Activated B cell treated with CpG ODN at 0.5 μM for 24 hours (primary cell): Measurements from ENCODE around the gene ZNF292. TPM values are rescaled to one million over a fixed set of nuclear protein-coding genes. Genes with fewer than 3 reads are reported as not detected.

Experiments used
- ATAC-seq: fragments of 200-7000 bp; cut with Tn5 transposase; one replicate; pipeline ENCODE4 v1.10.0; 2021; ENCODE audit warnings: low read depth, mild to moderate bottlenecking, moderate library complexity
- CTCF ChIA-PET: fragments of 350-600 bp; sonication (Branson Sonifier 250); formaldehyde crosslinking; loops from one replicate; lab custom pipeline; 2021; ENCODE audit warnings: antibody characterized with exemption; lab: Charles Lee
- POLR2A ChIA-PET: fragments of 350-600 bp; sonication (Branson Sonifier 250); formaldehyde crosslinking; loops from one replicate; lab custom pipeline; 2021; ENCODE audit warnings: antibody characterized with exemption; lab: Charles Lee
- DNase-seq: peaks from one replicate; pipeline ENCODE4 v3.0.0; 2022
- H3K27ac Mint-ChIP-seq: one replicate; pipeline ENCODE4 v1.8.0; 2020; ENCODE audit warnings: mixed read lengths
- H3K27me3 Mint-ChIP-seq: one replicate; pipeline ENCODE4 v1.8.0; 2021; ENCODE audit warnings: mixed read lengths
- H3K36me3 Mint-ChIP-seq: one replicate; pipeline ENCODE4 v1.8.0; 2021; ENCODE audit warnings: low read depth, mixed read lengths
- H3K4me1 Mint-ChIP-seq: one replicate; pipeline ENCODE4 v1.8.0; 2021; ENCODE audit warnings: mixed read lengths
- H3K4me3 Mint-ChIP-seq: one replicate; pipeline ENCODE4 v1.8.0; 2020; ENCODE audit warnings: mild to moderate bottlenecking, mixed read lengths
- H3K9me3 Mint-ChIP-seq: one replicate; pipeline ENCODE4 v1.8.0; 2020; ENCODE audit warnings: mixed read lengths
- CTCF ChIP-seq: fragments of 200-600 bp; IDR thresholded peaks from one replicate; pipeline ENCODE4 v1.8.0; 2022; ENCODE audit warnings: antibody characterized with exemption, mild to moderate bottlenecking
- intact Hi-C: fragments of 100-400 bp; cut with micrococcal nuclease; formaldehyde crosslinking; loops from one replicate; pipeline ENCODE4 v1.15.1; 2024
- total RNA-seq: library from RNA; stranded (reverse); gene quantifications from 2 replicates; pipeline ENCODE4 v1.2.3, GENCODE V29; 2022

The ZNF292 gene
- total RNA-seq, 1 donor from 2014 or later = 66.6 TPM

GRCh38 chr6:87203448-87204023, 48.2 kb downstream of the ZNF292 start:
- no peak for TF ChIP-seq CTCF
- H3K4me1 Mint-ChIP-seq = peaks cover 61% of the 10 kb centered on the region
- no peak overlapping the region for H3K4me3 Mint-ChIP-seq
- CTCF ChIA-PET = no interaction called here
- DNase-seq (no peak), ATAC-seq (no peak)
- POLR2A ChIA-PET = interaction anchor here (0.7 kb wide), 1 partner anchor 22 kb away, joined by 9 read pairs; no protein-coding TSS in a partner anchor
- H3K9me3 Mint-ChIP-seq = no peaks in the 10 kb centered on the region
- intact Hi-C loops = loop anchor here (2.0 kb wide), 1 partner anchor 21 kb away; no protein-coding TSS in a partner anchor
- H3K36me3 Mint-ChIP-seq = peaks cover 23% of the 10 kb centered on the region
- no peaks in the 10 kb centered on the region for H3K27me3 Mint-ChIP-seq
- H3K27ac Mint-ChIP-seq = no peak overlapping the region

- Mint-ChIP-seq H3K27me3 (no peaks in the 10 kb centered on the region), H3K4me1 (peaks cover 66% of the 10 kb centered on the region), H3K9me3 (no peaks in the 10 kb centered on the region), H3K36me3 (peaks cover 23% of the 10 kb centered on the region), H3K27ac (no peak overlapping the region), H3K4me3 (no peak overlapping the region)
- TF ChIP-seq CTCF = no peak
- intact Hi-C loops = loop anchor here (2.0 kb wide), 1 partner anchor 13 kb away; no protein-coding TSS in a partner anchor
- ChIA-PET CTCF (no interaction called here), POLR2A (interaction anchor here (0.6 kb wide), 1 partner anchor 16 kb away, joined by 3 read pairs; no protein-coding TSS in a partner anchor)
- DNase-seq (no peak), ATAC-seq (no peak)
Measured at GRCh38 chr6:87209812-87210211, 54.4 kb downstream of the ZNF292 start.

GRCh38 chr6:87210979-87211378, 55.6 kb downstream of the ZNF292 start:
- no peak for DNase-seq
- H3K4me1 Mint-ChIP-seq = peaks cover 58% of the 10 kb centered on the region
- no peak for TF ChIP-seq CTCF
- POLR2A ChIA-PET = no interaction called here
- CTCF ChIA-PET = interaction anchor here (1.1 kb wide), 1 partner anchor 73 kb away, joined by 3 read pairs; no protein-coding TSS in a partner anchor
- H3K27ac Mint-ChIP-seq = no peak overlapping the region
- ATAC-seq = peak; percentile 92
- H3K9me3 Mint-ChIP-seq = no peaks in the 10 kb centered on the region
- H3K36me3 Mint-ChIP-seq = peaks cover 23% of the 10 kb centered on the region
- no peak overlapping the region for H3K4me3 Mint-ChIP-seq
- H3K27me3 Mint-ChIP-seq = no peaks in the 10 kb centered on the region
- intact Hi-C loops = loop anchor here (1.0 to 2.0 kb wide), 2 partner anchors 14 to 56 kb away; partner anchors contain the start of gene ZNF292

GRCh38 chr6:87212596-87212995, 57.2 kb downstream of the ZNF292 start:
- H3K9me3 Mint-ChIP-seq = no peaks in the 10 kb centered on the region
- no peaks in the 10 kb centered on the region for H3K27me3 Mint-ChIP-seq
- no peak overlapping the region for H3K4me3 Mint-ChIP-seq
- POLR2A ChIA-PET = no interaction called here
- intact Hi-C loops = no loop called here
- H3K4me1 Mint-ChIP-seq = peaks cover 52% of the 10 kb centered on the region
- H3K36me3 Mint-ChIP-seq = peaks cover 30% of the 10 kb centered on the region
- H3K27ac Mint-ChIP-seq = peak overlapping the region; percentile 37
- DNase-seq = no peak
- ATAC-seq = no peak
- CTCF ChIA-PET = no interaction called here
- no peak for TF ChIP-seq CTCF

- intact Hi-C loops = no loop called here
- no peak for DNase-seq
- no peak for ATAC-seq
- Mint-ChIP-seq H3K36me3 (peaks cover 35% of the 10 kb centered on the region), H3K27ac (peak overlapping the region; percentile 51), H3K27me3 (no peaks in the 10 kb centered on the region), H3K4me1 (peaks cover 45% of the 10 kb centered on the region), H3K9me3 (no peaks in the 10 kb centered on the region), H3K4me3 (no peak overlapping the region)
- no peak for TF ChIP-seq CTCF
- CTCF ChIA-PET = interaction anchor here (0.8 kb wide), 1 partner anchor 20 kb away, joined by 3 read pairs; no protein-coding TSS in a partner anchor
- POLR2A ChIA-PET = no interaction called here
Measured at GRCh38 chr6:87213364-87213763, 58.0 kb downstream of the ZNF292 start.
